Activated naive CD8-positive, alpha-beta T cell treated with anti-CD3 and anti-CD28 coated beads, Interleukin-2, amount 50 U/mL, for 16 hours (primary cell): ENCODE results near the gene ZDHHC6.
"Not testable (repeated sequence)": the region's sequence is repeated elsewhere in the genome, so short reads cannot be mapped to it uniquely, and the experiment has no call there.

Experiments used
- DNase-seq: peaks from one replicate; pipeline ENCODE4 v3.0.0-alpha.2; 2020; ENCODE audit warnings: low read depth, low spot score

Gene ZDHHC6

DNA sequence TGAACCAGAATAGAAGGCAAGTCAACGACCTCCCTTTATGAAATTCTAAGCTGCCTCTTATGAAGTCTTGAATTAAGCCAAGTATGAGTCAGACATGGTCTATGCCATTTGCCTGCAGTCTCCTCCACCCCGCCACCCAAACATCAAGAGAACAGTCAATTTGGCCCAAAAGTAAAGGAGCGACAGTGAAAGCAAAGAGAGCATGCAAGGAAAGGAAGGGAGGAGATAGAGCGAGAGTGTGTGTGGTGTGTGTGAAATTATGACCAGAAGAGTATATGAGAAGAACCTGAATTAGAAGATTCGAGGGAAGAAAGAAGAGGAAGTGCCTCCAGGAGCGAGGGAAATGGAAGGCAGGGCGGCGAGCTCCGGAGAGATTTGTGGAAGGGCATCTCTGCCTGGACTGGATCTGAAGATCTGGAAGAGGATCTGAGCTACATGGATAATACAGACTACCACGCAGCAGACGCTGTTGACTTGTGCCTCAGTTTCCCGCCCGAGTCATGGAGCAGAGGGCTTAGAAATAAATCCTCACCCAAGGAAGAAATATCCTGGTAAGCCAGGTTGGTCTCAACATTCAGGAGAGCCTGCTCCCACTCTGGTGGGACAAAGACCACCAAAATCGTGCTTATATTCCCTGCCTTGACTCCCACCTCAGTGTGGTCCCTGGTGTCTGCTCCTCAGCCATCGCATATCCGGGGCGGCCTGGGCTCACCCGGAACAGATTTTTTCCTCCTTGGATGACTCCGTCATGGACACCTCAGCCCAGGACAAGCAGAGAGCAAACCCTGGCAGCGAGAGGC lies 459 bp downstream of the ZDHHC6 start:
- no peak for DNase-seq

DNA sequence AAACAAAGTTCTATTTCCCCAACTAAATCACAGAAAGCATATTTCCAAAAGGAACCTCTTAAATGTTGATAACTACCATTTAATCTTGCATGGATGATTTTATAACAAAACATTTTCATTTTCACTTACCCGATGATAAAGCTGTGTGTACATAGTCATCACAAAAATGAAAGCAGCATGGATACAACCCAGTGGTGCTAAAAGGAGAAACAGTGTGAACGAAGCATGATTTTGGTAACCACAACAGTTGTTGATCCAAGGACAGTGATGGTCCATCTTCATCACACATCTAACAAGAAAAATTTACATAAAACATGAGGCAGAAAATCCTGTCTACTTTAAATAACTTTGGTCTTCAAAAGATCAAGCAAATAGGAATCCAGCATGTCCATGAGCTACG lies 4.7 kb downstream of the ZDHHC6 start:
- no peak for DNase-seq

DNA sequence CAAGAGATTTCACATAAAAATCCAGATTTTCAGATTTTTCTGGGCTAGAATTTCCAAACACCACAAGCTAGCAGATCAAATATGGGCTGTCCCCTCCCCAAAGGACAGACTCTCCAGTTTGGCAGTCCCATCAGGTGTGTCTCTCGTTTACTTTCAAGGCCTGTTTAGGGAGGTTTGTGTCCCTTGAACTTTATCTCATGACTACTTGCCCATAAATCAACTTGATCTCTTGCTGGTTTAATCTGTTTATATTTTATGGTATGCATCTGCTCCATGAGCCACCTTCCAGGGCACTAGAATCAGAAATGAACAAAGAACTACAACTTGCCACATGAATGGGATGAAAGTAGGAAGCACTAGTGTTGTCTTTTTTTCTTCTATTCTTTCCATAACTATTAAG lies 5.2 kb downstream of the ZDHHC6 start:
- DNase-seq = no peak

DNA sequence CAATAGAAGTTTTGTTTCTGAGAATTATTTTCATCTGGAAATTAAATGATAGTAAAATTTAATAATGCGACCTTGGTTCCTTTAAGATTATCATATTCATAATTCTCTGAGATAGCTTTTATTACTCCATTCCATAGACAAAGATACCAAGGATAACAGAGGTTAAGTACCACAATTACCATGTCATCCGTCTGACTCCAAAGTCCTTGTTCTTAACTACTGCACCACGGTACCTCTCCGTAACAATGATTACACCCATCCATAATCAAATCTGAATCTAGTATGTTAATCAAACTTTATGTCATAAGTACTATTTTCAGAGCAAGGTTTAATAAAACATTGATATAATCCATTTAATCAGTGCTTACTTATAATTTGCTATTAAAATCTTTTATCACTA lies 8.4 kb downstream of the ZDHHC6 start:
- DNase-seq = no peak

DNA sequence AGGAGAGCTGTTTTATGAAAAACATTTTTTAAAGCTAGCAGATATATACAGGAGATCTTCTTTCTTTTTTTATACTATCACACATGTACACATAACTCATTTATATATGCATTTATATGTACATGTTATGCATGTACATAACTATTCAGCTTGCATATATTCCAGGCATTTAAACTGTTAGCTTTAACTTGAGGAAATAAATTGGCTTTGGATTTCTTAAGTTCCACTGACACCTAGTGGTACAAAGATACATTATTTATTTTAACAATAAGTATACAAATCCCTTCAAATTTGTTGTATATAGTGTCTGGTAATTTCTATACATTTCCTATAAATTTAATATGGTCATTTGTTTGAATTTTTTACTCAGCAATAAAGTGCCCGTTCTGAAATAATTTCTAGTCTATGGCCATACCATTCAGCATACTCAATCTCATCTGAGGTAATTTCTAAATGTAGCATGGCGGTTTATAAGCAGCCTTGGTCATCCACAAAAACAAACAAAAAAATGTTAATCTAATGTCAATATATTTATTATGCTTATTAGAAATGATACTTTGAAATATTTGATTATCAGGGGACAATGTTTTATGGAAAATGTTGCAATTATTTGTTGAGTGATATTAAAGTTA lies 11.6 kb downstream of the ZDHHC6 start:
- DNase-seq = no peak

DNA sequence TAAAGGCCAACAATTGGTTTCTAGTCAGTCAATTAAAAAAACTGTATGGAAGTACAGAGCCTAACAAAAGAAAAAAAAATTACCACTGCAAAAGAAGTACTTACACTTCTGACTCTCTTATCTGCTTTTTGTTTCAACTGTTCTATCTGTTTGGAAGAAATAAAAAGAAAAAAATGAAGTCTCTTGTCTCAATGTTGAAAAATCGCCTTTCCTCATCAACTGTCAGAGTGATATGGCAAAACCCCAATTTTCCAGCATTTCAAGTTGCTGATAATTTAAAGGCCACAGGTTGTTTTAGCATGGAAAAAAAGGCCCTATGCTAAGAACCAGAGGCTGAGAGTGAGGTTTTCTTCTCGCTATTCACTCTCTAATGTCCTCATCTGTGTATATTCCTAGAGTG lies 13.6 kb downstream of the ZDHHC6 start:
- DNase-seq = no peak

DNA sequence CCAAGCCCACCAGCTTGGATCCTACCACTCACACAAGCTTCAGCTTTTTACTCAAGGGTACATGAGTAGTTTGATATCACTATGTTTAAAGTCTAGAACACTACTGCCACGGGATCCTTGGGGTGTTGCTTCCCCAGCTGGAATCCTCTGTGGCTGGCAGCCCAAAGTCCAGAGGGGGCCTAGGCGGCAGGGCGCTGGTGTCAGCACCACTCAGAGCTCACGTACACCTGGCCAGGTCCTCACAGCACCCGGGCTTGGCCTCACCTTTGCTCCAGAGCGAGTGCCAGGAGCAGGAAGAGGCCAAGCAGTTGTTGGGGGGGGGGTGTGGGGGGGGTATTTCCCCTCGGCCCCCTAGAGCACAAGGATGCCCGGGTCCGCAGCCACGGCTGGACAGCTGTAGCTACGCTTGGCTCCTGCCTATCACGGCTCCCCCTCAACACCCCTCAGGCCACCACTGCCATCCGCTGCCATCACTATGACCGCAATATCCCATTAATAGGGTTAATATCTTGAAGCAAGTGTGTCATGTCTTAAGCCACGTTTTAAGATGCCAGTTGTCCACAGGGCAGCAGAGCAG lies 17.0 kb downstream of the ZDHHC6 start:
- DNase-seq = no peak

DNA sequence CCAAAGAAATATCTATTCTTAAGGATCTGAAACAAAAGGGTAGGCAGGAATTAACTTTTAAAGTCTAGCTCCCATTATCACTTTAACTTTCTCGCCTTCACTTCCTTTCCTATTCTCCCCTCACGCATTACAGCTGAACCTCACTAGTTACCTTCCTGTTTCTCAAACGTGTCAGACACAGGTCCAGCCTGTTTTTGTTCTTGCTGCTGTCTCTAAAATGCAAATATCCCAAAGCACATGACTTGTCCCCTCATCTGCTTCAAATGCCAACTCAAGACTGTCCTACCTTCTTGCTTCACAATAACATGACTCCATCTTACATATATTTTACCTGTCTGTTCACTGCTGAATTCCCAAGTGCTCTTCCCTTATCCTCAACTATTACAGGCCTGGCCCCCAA lies 17.6 kb downstream of the ZDHHC6 start:
- DNase-seq = no peak

DNA sequence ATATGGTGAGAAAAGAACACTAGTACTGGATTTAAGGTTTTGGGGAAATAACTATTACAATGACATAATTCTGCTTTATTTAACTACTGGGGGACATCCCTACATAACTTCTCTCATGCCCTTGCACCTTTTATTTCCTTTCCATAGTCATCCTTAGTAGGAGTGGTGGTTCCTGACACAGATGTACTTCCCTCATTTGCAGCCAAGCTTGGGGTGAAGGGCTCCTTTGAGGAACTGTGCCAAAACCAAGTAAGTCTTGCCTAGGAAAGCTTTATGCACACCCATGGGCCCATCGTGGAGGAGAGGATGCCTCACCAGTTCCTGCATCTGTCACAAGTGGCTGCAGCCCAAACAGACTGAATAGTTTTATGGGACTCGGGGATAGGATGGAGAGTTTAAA lies 20.6 kb downstream of the ZDHHC6 start:
- no peak for DNase-seq

DNA sequence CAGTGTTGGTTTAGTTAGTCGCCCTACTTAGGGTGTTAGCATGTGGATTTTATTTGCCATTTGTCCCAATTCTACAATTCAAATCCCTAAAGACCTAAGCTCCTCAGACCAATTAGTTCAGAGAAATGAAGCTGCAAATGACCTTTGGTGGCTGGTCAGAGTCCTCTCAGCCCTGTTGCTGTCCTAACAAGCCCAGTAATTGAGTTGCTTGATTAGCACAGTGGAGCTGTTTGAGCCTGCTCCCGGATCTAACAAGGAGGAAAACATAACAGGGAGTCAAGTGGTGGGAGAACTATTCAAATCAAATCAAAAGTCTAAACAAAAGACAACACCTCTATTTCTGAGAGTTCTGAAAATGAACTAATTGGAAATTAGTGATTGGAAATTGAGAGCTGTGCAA lies 22.1 kb downstream of the ZDHHC6 start:
- no peak for DNase-seq

DNA sequence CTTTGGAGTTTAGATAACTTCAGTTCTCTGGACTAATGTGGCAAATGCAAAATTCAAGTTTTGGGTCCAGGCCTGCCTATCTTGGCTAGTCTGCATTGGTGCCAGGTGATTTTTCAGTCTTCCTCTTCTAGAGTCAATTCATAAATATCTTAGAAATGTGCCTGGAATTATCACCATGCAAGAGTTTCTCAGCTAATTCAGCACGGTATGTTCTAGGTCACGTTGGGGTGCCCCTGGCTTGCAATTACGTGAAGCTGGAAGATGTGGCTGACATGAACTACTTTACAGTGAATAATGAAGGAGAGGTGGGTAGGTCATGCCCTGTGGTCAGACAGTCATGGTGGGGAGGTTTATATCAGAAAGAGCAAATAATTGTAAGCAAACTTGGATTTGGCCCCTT lies 25.0 kb downstream of the ZDHHC6 start:
- DNase-seq = no peak

DNA sequence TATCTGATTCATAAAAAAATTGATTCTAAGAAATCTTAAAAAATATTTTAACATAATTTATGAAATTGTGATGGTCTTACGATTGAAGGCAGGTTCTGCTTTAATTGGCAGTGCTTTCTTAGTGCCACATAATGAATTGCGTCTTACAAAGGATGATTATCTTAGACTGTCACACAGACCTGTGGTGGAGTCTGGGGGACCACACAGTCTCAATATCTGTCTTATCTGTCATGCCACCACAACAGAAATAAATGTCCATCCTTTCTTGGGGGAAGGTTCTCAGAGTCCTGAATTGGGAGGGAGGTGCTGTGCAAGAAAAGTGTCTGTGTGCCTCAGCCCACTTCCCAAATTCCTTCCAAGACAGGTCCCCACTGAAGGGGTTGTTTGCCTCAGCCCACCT lies 34.0 kb downstream of the ZDHHC6 start:
- no peak for DNase-seq

DNA sequence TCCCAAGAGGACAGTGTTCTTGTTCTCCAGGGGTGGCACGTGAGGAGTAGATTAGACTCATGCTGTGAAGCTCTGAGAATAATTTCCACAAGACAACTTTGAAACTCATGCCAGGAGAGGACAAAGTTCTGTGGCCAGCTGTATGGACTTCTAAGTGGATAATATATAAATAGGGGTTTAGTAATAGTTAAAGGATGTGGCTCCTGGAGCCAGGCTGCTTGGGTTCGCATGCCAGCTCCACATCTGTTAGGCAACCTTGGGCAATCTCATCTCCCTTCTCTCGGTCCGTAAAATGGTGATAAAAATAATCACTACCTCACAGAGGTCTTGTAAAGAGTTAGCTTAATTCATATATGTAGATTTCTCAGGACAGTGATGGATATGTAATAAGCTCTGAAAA lies 37.0 kb downstream of the ZDHHC6 start:
- no peak for DNase-seq

DNA sequence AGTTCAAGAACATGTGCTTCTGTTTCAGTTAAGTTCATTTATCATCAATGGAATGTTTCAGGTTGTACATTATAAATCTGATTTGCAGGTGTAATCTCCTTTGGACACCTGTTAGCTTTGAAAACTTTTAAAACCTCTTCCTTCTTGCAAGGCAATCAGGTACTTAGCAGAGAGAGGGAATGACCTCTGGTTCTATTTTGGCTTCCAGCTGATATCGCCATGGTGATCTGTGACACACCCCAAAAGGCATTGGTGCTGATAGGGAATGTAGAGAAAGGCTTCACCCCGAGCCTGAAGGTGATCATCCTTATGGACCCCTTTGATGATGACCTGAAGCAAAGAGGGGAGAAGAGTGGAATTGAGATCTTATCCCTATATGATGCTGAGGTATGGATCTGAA lies 37.4 kb downstream of the ZDHHC6 start:
- DNase-seq = no peak

DNA sequence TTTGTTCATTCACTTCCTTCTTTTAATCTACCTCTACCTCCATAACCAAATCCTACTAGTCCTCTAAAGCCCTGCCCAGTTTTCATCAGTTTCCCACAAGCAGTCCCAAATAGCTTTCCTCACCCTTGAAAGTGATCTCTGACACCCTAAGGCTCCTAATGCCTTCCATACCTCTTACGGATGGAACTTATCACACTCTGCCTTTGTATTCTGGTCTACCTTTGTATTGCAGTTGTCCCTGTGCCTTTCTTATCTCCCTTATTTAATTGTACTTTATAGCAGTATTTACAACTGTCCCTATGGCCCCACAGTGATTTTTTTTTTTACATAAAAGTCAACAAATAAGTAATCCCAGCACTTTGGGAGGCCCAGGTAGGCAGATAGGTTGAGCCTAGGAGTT lies 39.0 kb downstream of the ZDHHC6 start:
- no peak for DNase-seq

DNA sequence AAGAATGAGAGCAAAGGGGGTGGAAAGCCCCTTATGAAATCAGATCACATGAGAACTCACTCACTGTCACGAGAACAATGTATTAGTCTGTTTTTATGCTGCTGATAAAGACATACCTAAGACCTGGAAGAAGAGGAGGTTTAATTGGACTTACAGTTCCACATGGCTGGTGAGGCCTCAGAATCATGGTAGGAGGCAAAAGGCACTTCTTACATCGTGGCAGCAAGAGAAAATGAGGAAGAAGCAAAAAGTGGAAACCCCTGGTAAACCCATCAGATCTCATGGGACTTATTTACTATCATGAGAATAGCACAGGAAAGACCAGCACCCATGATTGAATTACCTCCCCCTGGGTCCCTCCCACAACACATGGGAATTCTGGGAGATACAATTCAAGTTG lies 39.9 kb downstream of the ZDHHC6 start:
- not testable (repeated sequence) for DNase-seq

DNA sequence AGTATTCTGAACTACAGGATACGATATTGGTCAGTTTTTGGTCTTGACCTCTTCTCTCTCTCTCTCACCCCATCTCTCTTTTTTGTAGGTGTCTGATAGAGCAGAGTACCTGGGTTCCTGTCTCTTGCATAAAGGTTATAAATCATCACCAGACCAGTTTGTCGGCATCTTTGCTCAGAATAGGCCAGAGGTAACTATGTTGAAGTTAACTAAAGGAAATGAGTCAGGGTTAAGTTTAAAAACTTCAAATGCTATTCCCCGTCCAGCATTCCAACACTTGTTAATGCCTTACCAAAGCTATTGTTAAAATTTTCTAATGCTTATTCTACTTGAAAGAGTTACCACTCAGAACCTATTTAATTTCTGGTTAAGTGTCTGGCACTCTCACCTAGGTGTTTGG lies 42.1 kb downstream of the ZDHHC6 start:
- no peak for DNase-seq

DNA sequence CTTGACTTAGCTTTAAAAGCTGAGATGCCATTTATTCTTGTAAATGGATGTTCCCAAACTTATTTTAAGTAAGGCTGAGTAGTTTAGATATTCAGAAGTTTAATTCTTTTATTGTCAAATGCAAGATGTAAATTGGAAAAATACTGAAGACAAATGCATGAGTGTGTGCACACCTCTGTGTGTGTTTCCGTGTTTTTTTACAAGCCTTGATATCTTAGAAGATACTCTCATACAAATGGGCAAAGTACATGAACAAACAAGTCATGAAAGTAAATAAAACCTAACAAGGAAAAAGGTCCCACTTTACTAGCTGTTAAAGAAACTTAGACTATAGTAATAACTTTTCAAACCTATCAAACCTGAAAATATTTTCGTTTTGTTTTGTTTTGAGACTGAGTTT lies 43.8 kb downstream of the ZDHHC6 start:
- DNase-seq = no peak

DNA sequence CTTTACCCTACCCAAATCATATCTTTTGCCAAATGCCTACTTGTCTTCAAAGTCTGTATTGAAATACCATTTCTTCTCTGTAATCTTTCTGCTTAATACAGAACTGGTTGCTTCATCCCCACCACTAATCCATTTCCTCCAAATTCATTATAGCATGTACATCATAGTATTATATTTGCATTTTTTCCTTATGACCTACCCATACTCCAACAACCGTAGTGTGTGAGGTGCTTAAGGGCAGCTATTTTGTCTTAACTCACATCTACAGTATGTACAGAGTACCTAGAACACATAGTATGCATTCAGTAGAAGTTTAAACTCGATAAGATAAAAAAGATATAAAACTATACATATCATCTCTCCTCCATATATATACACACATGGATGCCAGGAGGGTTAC lies 49.1 kb downstream of the ZDHHC6 start:
- no peak for DNase-seq

DNA sequence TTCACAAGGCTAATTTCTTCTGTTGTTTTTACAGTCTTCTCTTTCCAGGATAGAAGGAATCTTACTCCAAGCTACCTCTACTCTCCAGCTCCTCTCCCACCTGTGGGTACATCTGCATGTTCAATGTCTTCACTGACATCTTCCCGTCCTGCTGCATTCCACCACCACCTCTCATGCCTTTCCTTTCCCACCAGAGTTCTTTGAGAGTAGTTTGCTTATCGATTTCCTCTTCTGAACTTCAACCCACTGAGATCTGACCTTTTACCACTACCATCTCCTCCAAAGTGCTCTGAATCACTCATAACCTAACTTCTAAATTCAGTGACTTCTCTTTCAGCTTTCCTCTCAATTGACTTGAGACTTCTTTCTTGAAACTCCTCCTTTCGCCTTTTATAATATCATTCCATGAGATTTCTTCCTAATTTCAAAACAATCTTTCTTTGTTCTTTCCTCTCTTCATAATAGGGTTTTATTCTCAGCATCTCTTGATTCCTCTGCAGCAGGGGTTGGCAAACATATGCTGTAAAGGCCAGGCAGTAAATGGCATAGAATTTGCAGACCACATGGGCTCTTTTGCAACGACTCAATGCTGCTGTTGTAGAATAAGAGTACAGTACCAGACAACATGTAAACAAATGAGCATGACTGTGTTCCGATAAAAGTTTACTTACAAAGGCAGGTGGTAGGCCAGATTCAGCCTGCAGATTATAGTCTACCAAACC lies 50.7 kb downstream of the ZDHHC6 start:
- DNase-seq = no peak

DNA sequence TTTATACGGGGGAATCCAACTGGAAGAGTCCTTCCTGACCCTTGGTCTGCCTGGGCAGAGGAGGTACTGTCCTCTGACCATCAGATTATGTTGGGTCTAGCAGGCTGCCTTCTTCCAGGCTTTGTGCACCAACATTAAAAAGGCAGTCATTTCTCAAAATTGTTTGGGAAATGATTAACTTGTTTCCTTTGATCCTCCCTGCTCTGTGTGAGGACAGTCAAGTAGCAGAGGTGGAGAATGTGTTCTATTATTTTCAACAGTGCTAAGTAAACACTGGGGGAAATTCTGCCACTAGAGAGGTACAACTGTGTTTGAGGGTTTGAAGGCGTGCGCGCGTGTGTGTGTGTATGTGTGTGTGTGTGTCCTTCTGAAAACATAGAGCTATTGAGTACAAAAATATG lies 52.2 kb downstream of the ZDHHC6 start:
- no peak for DNase-seq

DNA sequence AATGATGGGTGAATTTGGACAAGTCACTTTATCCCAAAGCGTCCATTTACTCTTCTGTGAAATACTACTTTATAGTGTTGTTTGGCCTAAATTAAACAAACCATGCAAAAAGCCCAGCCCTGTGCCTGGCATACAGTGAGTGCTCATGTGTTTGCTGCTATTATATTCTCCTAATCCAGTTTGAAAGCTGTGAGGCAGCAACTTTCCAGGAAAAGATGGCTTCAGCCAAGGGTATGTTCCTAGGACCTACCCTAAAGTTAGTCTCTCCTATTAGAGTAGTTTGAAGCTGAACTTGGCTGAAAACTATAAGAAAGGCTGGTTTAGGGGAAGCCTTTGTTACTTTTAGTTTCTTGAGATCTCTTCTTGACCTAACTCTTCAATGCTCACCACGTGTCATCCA lies 52.9 kb downstream of the ZDHHC6 start:
- no peak for DNase-seq

DNA sequence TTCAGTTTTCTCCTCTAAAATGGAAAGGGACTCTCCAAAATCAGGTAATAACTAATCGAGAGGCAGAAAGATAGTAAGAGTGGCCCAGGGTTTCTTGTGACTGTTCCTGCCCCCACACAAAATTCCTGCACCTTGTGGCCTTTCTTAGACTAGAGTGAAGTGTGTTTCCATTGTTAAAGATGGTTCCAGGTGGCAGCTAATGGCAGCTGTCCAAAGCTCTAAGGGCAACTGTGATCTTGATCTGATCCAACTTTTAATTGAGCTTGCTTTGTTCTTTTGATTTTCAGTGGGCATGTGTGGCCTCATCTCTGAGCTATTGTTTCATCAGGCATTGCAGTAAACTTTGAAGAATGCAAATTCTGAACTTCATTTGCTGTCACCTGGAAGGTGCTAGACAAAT lies 53.4 kb downstream of the ZDHHC6 start:
- no peak for DNase-seq
